Middle frontal gyrus (tissue), 1 donor: Measurements from ENCODE around the gene UCHL3.

ENCODE experiments used
- DNase-seq: peaks from one replicate; pipeline ENCODE4 v3.0.0-alpha.2; 2015; ENCODE audit warnings: low spot score; ENCODE audit errors: extremely low spot score

Gene UCHL3

DNA sequence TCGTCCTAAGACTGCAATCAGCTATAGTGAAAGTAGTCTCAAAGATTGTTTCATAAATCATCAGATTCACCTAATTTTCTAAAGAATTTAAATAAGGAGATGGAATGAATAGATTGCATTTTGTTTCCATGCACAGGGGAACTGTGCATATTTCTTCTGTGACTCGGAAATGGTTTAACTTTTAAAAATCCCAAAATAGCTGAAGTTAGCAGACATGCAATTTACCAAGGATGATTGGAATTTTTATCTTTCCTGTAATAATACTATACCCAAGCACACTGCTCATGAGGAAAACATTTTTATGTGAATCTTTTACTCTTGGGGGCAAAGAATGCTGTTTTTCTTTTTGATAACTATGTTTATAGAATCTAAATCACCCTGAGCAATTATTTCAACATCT lies 71.6 kb downstream of the UCHL3 start:
- no peak for DNase-seq

DNA sequence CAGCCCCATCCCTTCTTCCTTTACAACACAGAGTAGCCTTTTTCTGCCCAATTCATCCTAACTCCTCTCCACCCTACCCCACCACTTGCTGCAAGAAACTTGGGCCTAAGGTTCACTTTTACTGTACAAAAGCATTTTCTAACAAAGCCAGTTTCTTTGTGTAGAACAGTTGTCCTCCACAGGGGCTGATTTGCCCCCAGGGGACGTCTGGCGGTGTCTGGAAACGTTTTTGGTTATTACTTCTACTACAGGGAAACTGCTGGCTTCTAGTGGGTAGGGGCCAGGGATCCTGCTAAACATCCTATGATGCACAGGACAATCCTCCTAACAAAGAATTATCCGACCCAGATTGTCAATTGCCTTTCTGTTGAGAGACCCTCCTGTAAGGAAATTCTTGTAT lies 79.2 kb downstream of the UCHL3 start:
- no peak for DNase-seq

DNA sequence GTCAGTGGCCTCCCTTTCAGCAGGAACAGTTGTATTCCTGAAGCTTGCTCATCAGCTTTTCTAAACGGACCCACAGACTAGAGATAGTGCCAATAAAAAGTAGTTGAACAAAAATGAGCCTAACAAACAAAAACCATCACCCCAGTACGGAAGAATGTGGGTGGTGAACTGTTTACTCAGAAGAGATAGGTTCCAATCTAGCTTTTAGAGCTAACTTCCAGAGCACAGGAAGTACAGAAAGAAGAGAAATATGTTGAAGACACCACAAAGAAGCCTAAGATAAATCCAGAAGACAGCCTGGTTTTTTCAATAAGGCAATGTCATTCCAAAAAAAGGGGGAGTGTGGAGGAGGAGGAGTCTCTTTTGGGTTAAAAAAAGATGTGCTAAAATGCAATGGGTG lies 83.7 kb downstream of the UCHL3 start:
- DNase-seq, result no peak

DNA sequence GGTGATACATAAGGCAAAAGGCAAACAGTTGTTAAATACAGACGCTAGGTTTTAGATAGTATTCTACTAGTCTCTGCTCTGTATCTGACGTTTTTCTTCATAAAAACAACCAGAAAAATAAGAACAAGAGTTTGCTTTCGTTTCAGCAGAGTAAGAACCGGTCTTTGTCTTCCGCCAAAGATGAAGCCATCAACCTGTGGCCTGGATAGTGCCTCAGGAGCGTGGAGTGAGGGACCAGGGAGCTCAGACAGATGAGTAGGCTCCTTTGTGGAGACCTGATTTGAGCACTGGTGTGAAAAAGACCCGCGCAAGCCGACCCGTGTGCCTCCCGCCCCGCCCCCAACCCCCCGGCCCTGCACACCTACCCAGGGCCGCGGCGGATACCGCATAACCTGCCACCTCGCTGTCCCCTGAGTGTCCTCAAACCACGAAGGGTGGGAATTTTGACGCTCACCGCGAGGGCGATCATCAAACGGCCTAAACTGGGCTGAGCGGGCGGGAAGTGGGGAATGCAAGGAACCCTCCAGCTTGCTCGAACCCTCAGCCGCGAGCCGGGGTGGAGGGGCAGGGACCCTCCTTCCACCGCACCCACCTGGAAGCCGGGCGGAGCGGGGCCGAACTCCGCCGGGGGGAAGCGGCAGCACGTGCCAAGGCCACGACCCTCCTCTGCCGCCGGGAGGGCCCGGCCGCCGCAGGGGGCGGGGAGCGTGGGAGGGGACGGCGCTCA lies 85.7 kb downstream of the UCHL3 start:
- DNase-seq, result no peak

DNA sequence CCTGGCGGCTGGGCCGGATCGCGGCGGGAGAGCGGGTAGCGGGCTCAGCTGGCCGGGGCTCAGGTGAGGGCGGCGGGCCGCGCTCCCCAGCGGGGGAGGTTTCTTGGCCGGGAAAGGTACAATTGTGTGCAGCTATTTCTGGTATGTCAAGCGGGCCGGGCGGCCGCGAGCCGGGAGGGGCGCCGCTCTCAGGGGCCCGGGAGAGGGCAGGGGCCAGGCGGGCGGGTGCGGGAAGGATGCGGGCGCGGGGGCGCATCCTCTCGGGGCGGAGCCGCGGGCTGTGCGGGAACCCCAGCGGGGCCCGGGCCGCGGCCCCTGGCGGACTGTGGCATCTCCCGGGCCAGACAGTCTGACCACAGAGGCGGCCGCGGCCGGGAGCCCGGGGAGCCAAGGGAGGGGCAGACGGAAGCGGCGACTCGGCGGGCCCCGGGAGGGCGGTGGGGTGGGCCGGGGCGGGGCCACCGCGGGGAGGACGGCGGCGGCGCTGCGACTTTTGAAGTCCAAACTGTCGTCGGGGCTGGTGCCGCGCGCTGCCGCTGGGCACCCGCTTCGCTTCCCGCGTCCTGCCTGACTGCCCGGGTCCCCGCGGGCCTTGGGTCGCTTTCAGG lies 86.3 kb downstream of the UCHL3 start, which contains the start of gene LMO7:
LMO7 (plus strand) TSS at position 503 of the 608 bp plus-strand sequence. CDS start 328 bp downstream, outside the sequence.
- no peak for DNase-seq

DNA sequence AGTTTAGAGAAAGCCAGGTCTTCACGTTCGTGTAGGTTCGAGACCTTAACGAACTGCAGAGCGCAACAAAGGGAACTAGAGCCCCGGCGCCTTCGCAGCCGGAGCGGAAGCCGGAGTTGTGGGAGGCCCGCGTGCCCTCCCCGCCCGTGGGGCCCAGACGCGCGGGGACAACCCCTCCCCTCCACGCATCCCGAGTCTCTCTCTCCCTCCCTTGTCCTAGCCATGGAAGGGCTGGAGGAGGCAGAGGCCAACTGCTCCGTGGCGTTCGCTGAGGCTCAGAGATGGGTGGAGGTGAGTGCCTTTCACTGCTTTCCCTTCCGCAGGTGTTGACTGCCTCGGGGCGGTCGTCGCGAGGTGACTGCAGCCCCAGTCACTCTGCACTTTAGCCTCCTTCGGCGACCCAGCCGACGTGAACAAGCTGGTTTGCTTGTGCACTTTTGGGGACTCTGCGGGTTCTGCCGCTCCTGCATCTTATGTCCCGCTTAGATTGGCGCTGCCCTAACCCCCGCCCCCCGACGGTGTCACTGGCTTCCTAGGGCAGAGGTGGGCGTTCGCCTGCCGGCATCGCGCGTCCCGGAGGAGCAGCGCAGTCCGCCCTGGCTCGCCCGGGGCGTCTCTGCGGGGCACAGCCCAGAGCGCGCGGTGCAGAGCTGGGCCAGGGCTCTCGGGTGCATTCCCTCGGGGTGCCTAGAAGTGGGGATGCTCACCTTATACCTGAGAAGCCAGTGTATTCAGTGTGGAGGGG lies 87.0 kb downstream of the UCHL3 start:
- no peak for DNase-seq

DNA sequence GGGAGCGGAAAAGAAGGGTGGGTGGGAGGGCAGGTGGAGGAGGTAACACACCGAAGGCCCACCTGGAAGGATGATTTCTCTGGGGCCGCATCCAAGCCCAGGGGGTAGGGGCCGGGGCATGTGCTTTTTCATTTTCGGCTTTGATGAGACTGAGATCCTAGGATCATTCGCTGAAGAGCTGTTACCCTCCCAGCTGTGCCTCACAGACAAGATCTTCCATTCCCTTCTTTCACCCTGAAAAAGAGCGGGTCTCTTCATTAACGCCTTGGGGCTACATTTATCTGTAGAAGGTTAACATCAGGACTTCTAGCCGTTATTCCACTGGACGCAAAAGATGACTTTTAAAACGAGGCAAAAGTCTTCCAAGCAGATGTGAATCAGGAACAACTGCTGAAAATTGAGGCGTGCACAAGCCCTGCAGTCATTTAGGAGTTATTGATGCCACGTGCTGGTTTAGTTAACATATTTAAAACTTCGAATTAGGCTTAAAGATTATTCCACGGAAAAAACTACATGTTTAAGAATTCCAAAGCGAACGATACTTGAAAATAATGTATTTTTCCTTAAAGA lies 87.7 kb downstream of the UCHL3 start:
- no peak for DNase-seq

DNA sequence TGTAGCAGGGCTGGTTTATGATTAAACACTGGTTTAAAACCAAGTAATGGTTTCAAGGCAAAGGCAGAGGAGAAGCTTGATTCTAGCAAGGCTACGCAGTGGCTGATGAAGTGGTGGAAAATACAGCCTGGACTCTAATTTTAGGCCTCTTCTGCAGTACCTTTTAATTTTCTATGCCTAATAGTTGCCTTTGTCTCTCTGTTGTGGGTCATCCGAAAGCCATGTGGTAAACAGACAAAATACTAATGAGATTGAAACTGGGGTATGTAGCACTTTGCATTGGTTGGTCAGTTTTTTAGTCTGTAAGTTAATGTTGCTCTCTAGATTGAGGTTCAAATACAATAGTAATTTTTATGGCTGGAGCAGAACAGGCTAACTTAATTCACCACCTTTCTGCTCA lies 89.9 kb downstream of the UCHL3 start:
- DNase-seq, result no peak

DNA sequence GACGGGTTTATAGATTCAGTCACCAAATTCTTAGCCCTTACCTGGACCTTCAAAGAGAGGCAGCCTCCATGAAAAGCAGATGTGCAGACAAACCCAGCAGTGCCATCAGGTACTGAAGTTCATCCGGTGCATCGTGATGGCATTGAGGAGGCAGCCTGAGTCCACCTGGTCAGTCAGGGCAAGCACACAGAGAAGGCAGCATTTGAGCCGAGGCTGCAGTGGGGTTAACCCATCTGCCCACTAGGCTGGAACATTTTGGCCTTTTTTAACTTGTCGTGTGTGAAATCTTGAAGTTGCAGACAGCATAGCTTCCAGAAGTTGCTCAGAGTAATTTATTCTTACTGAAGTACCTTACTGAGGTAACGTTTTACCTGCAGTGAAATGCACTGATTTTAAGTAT lies 91.4 kb downstream of the UCHL3 start:
- no peak for DNase-seq

DNA sequence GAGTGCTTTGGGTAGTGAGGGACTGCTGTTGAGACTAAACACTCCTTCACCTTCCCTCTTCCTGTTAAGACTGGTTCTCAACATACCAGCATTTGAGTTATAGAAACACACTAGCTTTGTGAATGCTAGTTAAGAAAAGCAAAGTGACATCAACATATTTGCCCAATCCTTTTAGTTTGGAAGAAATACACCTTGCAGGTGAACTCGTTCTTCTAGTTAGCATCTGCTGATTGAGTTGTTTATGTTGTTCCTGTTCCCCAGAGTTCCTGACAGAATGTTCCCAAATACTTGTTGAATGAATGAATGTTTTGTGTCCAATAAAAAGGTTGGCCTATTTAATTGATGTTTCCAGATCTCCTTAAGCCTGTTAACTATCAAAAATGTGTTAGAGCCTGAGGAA lies 93.6 kb downstream of the UCHL3 start:
- no peak for DNase-seq

DNA sequence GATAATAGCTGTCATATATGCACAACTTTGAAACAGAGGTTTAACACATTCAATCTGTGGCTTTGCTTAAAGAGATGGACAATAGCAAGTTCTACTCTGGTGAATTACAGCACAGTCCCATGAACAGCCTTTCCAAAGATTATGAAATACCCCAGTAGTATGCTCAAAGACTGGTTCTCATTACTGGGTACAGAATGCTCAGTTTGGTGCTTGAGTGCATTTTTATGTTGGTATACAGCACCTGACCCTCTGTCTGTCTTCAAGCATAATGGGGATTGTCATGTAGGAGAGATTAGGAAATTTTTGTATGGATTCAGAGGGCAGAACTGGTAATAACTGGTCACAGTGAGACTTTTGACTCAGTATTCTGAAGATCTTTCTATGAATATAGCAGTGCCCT lies 94.1 kb downstream of the UCHL3 start:
- no peak for DNase-seq

DNA sequence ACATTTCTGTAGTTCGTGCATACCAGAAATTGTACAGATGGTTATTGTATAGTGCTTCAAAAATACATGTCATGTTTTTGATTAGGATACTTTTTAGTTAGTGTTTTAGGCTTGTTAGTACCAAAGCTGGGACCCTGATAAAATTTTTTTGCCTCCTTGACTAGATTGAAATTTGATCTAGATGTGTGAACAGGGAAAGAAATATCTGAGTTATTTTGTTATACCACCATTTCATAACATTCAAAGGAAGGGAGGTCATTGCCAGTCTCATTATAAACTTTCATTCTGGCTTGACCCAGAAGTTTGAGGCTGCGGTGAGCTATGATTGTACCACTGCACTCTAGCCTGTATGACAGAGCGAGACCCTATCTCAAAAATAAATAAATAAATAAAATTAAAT lies 95.5 kb downstream of the UCHL3 start:
- no peak for DNase-seq

DNA sequence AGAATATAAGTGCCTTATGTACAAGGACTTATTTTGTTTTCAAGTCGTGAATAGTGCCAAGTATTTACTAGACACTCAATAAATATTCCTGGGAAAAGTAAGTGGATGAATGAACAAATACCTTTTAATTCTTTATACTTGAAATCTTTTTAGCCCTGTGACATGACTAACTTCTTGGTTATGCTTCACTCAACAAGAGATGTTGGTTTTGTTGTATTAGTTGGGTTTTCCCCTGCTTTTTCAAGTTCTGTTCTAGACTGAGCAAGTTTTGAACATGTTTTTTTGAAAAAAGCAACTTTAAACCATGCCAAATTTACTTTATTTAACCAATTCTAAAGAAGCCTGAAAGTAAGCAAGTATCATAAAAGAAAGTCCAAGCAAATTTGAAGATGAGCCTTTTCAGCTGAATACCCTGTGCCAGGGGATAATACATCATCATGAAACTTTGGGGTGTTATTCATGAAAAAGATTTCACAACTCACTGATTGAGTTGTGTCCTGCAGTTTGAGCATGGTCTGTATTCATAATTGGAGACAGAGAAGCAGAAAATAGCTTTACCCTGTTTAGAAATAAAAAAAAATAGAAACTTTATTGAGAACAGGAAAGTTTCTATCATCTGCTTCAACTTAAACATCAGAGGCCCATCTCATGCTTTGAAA lies 97.7 kb downstream of the UCHL3 start:
- no peak for DNase-seq

DNA sequence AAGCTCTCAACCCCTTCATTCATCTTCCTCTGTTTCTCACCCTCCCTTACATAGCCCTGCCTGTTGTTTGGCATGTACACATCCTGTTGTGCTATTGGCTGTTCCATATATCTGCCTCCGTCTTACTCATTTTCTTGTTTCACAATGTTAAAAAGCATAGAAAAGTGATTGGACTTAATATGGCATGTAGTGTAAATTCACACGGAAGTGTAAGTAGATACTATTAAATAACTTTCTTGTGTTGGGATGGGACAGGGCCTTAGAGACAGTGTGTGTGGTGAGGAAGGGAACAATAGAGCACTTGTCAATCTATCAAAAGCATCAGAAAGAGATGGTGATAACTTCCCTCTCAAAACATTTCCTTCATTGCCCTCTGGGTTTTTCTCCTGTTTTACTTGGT lies 98.9 kb downstream of the UCHL3 start:
- no peak for DNase-seq

DNA sequence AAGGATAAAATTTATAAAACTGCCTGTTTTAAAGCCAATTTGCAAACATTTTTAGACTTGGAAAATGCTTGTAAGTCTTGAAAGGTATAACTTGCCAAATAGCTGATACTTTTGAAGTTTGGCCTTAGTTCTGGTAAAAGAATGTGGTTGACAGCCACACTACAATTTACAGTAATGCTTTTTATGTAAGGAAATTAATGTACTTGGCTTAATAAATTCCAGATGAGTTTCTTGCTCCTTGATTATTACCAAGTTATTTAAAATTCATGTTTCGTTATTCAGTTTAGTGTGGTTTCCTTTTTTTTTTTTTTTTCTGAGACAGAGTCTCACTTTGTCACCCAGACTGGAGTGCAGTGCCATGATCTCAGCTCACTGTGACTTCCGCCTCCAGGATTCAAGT lies 101.4 kb downstream of the UCHL3 start:
- no peak for DNase-seq

DNA sequence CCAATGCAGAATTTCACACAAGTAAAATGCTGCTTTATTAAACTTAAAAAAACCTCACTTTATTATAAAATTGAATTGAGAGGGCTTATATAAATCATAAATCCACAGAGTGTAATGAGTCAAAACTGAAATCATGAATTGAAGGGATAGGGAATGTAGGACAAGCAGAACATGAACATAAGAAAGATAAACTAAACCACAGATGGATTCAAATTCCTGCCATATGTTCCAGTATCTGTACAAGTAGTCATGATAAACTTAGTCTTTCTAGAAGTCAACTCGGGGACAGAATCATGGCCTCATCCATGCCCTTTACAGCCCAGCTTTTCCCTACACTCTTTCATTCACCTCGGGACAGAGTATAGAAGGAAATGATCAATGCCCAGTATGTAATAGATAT lies 103.1 kb downstream of the UCHL3 start:
- no peak for DNase-seq
